Measurements from ENCODE around the gene ZNF573. TPM values are rescaled to one million over a fixed set of nuclear protein-coding genes. Genes with fewer than 3 reads are reported as not detected.

The ZNF573 gene
- total RNA-seq, result 38.6 TPM

DNA sequence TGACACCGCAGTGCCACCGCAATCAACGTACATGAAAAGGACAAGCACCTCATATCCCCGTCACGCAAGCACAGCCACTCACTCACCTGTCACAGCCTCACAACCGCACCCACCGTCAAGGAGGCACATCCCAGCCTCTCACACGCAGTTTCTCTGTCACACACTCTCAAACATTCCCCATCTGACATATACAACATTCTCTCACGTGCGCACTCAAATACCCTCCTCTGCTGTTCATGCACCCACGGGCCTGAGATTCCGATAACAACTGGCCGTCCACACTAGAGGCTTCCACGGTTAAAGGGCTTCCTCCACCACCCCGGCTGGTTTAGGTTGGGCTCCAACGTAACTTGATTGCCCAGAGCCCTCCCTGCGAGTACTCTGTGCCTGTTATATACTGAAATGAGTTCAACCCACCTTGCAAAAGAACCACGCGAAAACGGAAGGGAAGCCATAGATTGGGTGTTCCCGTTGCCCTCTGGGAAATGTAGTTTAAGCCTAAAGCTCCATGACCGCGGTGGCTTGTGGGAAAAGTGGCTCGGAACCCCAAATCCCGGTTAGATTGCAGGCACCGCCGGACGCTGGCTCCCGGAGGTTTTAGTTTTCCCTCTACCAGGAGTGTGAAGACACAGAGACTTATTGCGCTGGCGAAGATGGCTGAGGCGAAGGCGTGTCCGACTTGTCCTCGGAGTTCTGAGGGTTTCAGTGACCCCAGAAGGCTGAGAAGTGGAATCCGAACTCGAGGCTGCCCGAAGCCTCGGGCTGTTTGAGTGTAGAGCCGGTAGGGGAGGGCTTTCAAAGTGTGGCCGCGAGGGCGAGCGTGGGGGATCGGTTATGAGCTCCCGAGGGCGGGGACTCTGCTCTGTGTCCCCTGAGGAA lies at the start of gene ZNF573:
Gene ZNF573, minus strand, starts transcription at position 460 of the 879 bp plus-strand sequence. CDS start 5,857 bp downstream, outside the sequence.

DNA sequence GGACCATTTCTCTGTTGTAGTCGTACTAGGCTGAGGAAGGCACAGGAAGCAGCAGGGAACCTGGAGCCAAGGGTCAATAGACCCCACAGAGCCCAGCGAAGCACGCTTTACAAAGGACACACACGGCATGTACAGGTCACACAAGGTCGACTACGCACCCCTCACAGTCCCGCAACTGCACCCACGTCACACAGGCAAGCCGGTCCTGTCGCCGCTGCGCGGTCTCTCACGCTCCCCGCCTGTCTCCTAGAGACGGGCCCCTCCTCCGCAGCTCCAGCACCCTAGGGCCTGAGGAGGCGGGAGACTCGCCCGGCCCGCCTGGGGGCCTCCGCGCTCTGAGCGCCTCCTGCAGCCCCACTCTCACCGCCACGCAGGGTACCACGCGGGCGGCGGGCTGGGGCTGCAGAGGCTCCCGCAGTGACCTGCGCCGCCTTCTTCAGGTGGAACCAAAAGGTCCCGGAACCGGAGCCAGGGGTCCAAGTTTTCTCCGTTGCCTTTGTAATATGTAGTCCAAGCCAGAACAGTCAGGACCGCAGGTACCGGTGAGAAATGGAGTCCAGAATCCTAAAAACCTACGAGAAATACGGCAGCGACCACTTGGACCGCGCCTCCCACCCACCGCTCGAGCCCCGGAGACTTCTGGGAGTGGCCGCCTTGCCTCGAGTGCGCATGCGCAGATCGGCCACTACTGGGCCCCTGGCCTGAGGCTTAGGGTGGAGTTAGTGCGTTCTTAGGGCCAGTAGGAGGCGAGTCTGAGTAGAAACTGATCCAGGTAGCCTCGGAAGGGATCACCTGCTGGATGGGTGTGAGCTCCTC lies 60.1 kb downstream of the ZNF573 start, which contains the start of gene ZNF607:
Gene ZNF607, minus strand, starts transcription at position 651 of the 816 bp plus-strand sequence. CDS start 8,143 bp downstream, outside the sequence.

Other genes starting within 250 kb of the ZNF573 start
- 31.7 TPM for gene ZNF571, start 184.8 kb downstream of the ZNF573 start, total RNA-seq
- 15.2 TPM for gene ZNF540, start 184.7 kb downstream of the ZNF573 start, total RNA-seq
- 53.0 TPM for gene ZFP30, start 124.1 kb downstream of the ZNF573 start, total RNA-seq
- gene ZNF607, start 59.8 kb downstream of the ZNF573 start, total RNA-seq, result 18.2 TPM
- not detected for gene WDR87, start 127.0 kb upstream of the ZNF573 start, total RNA-seq
- gene SIPA1L3, start 127.6 kb upstream of the ZNF573 start, total RNA-seq, result 44.7 TPM

All from camera-type eye (tissue), 1 donor.